ENCODE measurements around the gene ZNF558. TPM values are rescaled to one million over a fixed set of nuclear protein-coding genes. Genes with fewer than 3 reads are reported as not detected.

ZNF558 gene
- 32.2 and 33.6 TPM in 2 replicates for total RNA-seq

DNA sequence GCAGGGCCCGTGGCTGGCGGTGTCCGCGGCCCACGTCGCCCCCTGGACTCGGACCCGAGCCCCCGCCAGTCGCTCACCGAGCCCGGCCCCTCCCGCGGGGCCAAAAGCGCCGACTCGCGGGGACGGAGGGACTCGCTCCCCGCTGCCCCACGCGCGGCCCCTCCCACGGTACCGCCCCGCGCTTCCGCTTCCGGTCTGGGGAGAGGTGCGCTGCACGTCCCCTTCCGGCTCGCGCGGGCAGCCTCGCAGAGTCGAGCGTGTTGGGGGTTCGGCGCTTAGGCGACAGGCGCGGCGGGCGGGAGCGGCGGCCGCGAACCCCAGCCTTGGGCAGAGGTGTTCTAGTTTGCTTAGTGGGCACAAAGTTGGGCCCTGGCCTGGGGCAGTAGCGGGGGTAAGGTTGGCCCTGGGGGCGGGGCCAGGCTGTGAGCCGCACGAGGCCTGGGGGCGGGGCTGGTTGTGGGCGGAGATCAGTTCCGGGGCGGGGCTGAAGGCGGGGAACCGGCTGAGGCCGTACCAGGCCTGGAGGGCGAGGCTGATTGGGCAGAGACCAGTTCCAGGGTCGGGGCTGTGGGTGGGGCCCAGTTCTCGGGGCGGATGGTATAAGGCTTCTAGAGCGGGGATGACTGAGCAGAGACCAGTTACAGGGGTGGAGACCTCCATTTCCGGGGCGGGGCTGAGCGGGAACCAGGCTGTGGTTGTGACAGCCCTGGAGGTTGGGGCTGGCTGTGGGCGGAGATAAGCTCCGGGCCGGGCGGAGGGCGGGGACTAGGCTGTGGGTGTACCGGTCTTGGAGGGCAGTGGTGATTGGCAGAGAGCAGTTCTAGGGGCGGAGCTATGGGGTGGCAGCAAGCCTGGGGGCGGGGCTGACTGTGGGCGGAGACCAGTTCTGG is at the start of gene ZNF558, which contains the start of gene MBD3L1:
Gene ZNF558 (minus strand): TSS at position 173 of the 890 bp plus-strand sequence. CDS start 9,645 bp downstream, outside the sequence.
Gene MBD3L1 (plus strand): TSS at position 246 of the 890 bp plus-strand sequence. CDS start 10,302 bp downstream, outside the sequence.

Small RNA genes within 50 kb of the gene (small RNA-seq; reads per million reads assigned to genes)
- not detected for gene AC012616.1

Other genes starting within 250 kb of the ZNF558 start
- 21.5 and 31.0 TPM in 2 replicates for gene ADAMTS10, start 221.6 kb downstream of the ZNF558 start, total RNA-seq
- gene NFILZ, start 201.7 kb downstream of the ZNF558 start, total RNA-seq, result not detected in 2 replicates
- not detected in 2 replicates for gene ACTL9, start 133.5 kb downstream of the ZNF558 start, total RNA-seq
- not detected in 2 replicates for gene OR2Z1, start 110.7 kb downstream of the ZNF558 start, total RNA-seq
- not detected in 2 replicates for gene MBD3L1, start 73 bp upstream of the ZNF558 start, total RNA-seq
- gene MUC16, start 178.1 kb upstream of the ZNF558 start, total RNA-seq, result not detected in 2 replicates

Measured in hair follicle dermal papilla cell (primary cell).